ENCODE data around the gene NXT1.
A peak's percentile ranks its signal among the peaks of the same experiment; 100 is the strongest.
"Not testable (repeated sequence)": the region's sequence is repeated elsewhere in the genome, so short reads cannot be mapped to it uniquely, and the experiment has no call there.

Gene NXT1

GRCh38 chr20:23350196-23350903, at the start of gene NXT1:
Gene NXT1, plus strand, starts transcription at chr20:23350791. Its CDS starts 3,251 bp downstream, at chr20:23354042.
- TF ChIP-seq POLR2AphosphoS5 (IDR thresholded peaks at IDR 0.05; ENCODE audit: borderline replicate concordance, low read depth, low read length), result peak; percentile 86
- no peak for TF ChIP-seq EZH2 (IDR thresholded peaks at IDR 0.05)
- no peak for TF ChIP-seq FOXP2 (optimal IDR thresholded peaks at IDR 0.05; ENCODE audit: control extremely low read depth, extremely low read length, insufficient read depth)
- peak; percentile 84 for DNase-seq (ENCODE audit: low read depth, low spot score)
- Histone ChIP-seq H3K9me3 (ENCODE audit: low read depth, low read length) (no peaks in the 10 kb centered on the region), H3K36me3 (ENCODE audit: insufficient read depth, low read length) (peaks cover 25% of the 10 kb centered on the region; the same call in 1 of the 2 replicates), H3K9ac (ENCODE audit: insufficient read length) (peak within 1 kb of the TSS; percentile 98), H3K27ac (peak within 1 kb of the TSS; percentile 96), H3K4me3 (peak within 1 kb of the TSS; percentile 99)

GRCh38 chr20:23301436-23302050, 49.0 kb upstream of the NXT1 start:
- TF ChIP-seq EZH2 (IDR thresholded peaks at IDR 0.05) (no peak), POLR2AphosphoS5 (IDR thresholded peaks at IDR 0.05; ENCODE audit: borderline replicate concordance, low read depth, low read length) (no peak), FOXP2 (optimal IDR thresholded peaks at IDR 0.05; ENCODE audit: control extremely low read depth, extremely low read length, insufficient read depth) (no peak)

DNA sequence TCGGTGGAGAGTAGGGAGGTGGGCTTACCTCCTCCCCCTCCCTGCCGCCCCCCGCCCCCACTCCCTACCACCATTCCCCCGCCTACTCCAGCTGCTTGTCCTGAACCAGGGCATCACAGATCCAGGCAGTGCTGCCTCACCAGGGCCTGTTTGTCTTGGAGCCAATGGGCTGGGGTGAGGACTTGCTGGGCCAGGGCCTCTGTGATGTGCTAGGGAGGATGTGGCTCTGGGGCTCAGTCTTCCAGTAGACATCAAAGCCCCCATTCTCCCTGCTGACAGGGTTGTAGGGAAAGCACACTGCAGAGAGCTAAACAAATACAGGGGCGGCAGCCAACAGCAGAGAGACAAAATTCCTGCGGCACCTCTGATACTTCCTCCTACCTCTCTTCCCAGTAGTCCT, 48.2 kb upstream of the NXT1 start:
- Histone ChIP-seq H3K27ac (no peak overlapping the region), H3K4me3 (no peak overlapping the region), H3K9me3 (ENCODE audit: low read depth, low read length) (no peaks in the 10 kb centered on the region), H3K9ac (ENCODE audit: insufficient read length) (no peak overlapping the region), H3K36me3 (ENCODE audit: insufficient read depth, low read length) (no peaks in the 10 kb centered on the region)
- no peak for DNase-seq (ENCODE audit: low read depth, low spot score)
- TF ChIP-seq FOXP2 (optimal IDR thresholded peaks at IDR 0.05; ENCODE audit: control extremely low read depth, extremely low read length, insufficient read depth) (no peak), EZH2 (IDR thresholded peaks at IDR 0.05) (no peak), POLR2AphosphoS5 (IDR thresholded peaks at IDR 0.05; ENCODE audit: borderline replicate concordance, low read depth, low read length) (no peak)

More at GRCh38 chr20:23301436-23302050, 49.0 kb upstream of the NXT1 start:
- Histone ChIP-seq H3K9me3 (ENCODE audit: low read depth, low read length) (no peaks in the 10 kb centered on the region), H3K36me3 (ENCODE audit: insufficient read depth, low read length) (no peaks in the 10 kb centered on the region), H3K4me3 (no peak overlapping the region), H3K27ac (no peak overlapping the region), H3K9ac (ENCODE audit: insufficient read length) (no peak overlapping the region)
- DNase-seq (ENCODE audit: low read depth, low spot score), result no peak

- no peak for TF ChIP-seq EZH2 (IDR thresholded peaks at IDR 0.05)
- H3K9ac ChIP-seq (ENCODE audit: insufficient read length), result no peak overlapping the region
These were observed 47.8 kb upstream of the NXT1 start for GRCh38 chr20:23302801-23303200.

GRCh38 chr20:23303325-23304102, 47.1 kb upstream of the NXT1 start:
- Histone ChIP-seq H3K27ac (no peak overlapping the region), H3K36me3 (ENCODE audit: insufficient read depth, low read length) (no peaks in the 10 kb centered on the region), H3K9ac (ENCODE audit: insufficient read length) (no peak overlapping the region), H3K4me3 (no peak overlapping the region), H3K9me3 (ENCODE audit: low read depth, low read length) (no peaks in the 10 kb centered on the region)
- TF ChIP-seq EZH2 (IDR thresholded peaks at IDR 0.05) (no peak), POLR2AphosphoS5 (IDR thresholded peaks at IDR 0.05; ENCODE audit: borderline replicate concordance, low read depth, low read length) (no peak), FOXP2 (optimal IDR thresholded peaks at IDR 0.05; ENCODE audit: control extremely low read depth, extremely low read length, insufficient read depth) (no peak)
- DNase-seq (ENCODE audit: low read depth, low spot score), result no peak

More at GRCh38 chr20:23302801-23303200, 47.8 kb upstream of the NXT1 start:
- H3K36me3 ChIP-seq (ENCODE audit: insufficient read depth, low read length), result no peaks in the 10 kb centered on the region
- DNase-seq (ENCODE audit: low read depth, low spot score), result no peak
- no peak overlapping the region for H3K4me3 ChIP-seq
- no peaks in the 10 kb centered on the region for H3K9me3 ChIP-seq (ENCODE audit: low read depth, low read length)
- H3K27ac ChIP-seq, result no peak overlapping the region

DNA sequence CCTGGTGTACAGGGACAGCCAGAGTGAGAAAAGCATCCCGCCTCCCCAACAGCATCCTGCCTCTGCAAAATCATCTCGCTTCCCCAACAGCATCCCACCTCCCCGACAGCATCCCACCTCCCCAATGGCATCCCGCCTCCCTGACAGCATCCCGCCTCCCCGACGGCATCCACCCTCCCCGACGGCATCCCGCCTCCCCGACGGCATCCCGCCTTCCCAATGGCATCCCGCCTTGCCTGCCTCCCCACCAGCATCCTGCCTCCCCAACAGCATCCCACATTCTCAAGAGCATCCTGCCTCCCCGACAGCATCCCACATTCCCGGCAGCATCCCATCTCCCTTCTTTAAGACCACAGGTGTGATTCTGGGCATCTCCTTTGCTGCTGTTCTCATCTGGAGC, 46.0 kb upstream of the NXT1 start:
- H3K9me3 ChIP-seq (ENCODE audit: low read depth, low read length), result no peaks in the 10 kb centered on the region
- H3K9ac ChIP-seq (ENCODE audit: insufficient read length), result no peak overlapping the region
- H3K27ac ChIP-seq, result no peak overlapping the region
- H3K4me3 ChIP-seq, result no peak overlapping the region
- no peak for DNase-seq (ENCODE audit: low read depth, low spot score)
- H3K36me3 ChIP-seq (ENCODE audit: insufficient read depth, low read length), result no peaks in the 10 kb centered on the region
- TF ChIP-seq EZH2 (IDR thresholded peaks at IDR 0.05) (no peak), POLR2AphosphoS5 (IDR thresholded peaks at IDR 0.05; ENCODE audit: borderline replicate concordance, low read depth, low read length) (no peak), FOXP2 (optimal IDR thresholded peaks at IDR 0.05; ENCODE audit: control extremely low read depth, extremely low read length, insufficient read depth) (no peak)

GRCh38 chr20:23305098-23305497, 45.5 kb upstream of the NXT1 start:
- H3K36me3 ChIP-seq (ENCODE audit: insufficient read depth, low read length), result no peaks in the 10 kb centered on the region
- no peak overlapping the region for H3K4me3 ChIP-seq
- no peaks in the 10 kb centered on the region for H3K9me3 ChIP-seq (ENCODE audit: low read depth, low read length)
- no peak overlapping the region for H3K27ac ChIP-seq
- no peak for TF ChIP-seq FOXP2 (optimal IDR thresholded peaks at IDR 0.05; ENCODE audit: control extremely low read depth, extremely low read length, insufficient read depth)
- TF ChIP-seq EZH2 (IDR thresholded peaks at IDR 0.05), result no peak
- no peak for TF ChIP-seq POLR2AphosphoS5 (IDR thresholded peaks at IDR 0.05; ENCODE audit: borderline replicate concordance, low read depth, low read length)
- H3K9ac ChIP-seq (ENCODE audit: insufficient read length), result no peak overlapping the region
- DNase-seq (ENCODE audit: low read depth, low spot score), result no peak

DNA sequence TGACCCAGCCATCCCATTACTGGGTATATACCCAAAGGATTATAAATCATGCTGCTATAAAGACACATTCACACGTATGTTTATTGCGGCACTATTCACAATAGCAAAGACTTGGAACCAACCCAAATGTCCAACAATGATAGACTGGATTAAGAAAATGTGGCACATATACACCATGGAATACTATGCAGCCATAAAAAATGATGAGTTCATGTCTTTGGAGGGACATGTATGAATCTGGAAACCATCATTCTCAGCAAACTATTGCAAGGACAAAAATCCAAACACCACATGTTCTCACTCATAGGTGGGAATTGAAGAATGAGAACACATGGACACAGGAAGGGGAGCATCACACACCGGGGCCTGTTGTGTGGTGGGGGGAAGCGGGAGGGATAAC, 43.2 kb upstream of the NXT1 start:
- not testable (repeated sequence) for H3K36me3 ChIP-seq (ENCODE audit: insufficient read depth, low read length); H3K9me3 ChIP-seq (ENCODE audit: low read depth, low read length); H3K4me3 ChIP-seq; DNase-seq (ENCODE audit: low read depth, low spot score); H3K9ac ChIP-seq (ENCODE audit: insufficient read length); H3K27ac ChIP-seq

Data from SK-N-MC (cell line).